ENCODE measurements around the gene GPC6. TPM values are rescaled to one million over a fixed set of nuclear protein-coding genes. Genes with fewer than 3 reads are reported as not detected.

GPC6 gene
- total and polyA plus RNA-seq, 9 of the 15 experiments (the other 6 are each of a cell fraction or from before 2014, with no cell fraction given): under 0.01 to 0.20 (median 0.01) TPM; not detected in 4

- TF ChIP-seq, protein P1, sequence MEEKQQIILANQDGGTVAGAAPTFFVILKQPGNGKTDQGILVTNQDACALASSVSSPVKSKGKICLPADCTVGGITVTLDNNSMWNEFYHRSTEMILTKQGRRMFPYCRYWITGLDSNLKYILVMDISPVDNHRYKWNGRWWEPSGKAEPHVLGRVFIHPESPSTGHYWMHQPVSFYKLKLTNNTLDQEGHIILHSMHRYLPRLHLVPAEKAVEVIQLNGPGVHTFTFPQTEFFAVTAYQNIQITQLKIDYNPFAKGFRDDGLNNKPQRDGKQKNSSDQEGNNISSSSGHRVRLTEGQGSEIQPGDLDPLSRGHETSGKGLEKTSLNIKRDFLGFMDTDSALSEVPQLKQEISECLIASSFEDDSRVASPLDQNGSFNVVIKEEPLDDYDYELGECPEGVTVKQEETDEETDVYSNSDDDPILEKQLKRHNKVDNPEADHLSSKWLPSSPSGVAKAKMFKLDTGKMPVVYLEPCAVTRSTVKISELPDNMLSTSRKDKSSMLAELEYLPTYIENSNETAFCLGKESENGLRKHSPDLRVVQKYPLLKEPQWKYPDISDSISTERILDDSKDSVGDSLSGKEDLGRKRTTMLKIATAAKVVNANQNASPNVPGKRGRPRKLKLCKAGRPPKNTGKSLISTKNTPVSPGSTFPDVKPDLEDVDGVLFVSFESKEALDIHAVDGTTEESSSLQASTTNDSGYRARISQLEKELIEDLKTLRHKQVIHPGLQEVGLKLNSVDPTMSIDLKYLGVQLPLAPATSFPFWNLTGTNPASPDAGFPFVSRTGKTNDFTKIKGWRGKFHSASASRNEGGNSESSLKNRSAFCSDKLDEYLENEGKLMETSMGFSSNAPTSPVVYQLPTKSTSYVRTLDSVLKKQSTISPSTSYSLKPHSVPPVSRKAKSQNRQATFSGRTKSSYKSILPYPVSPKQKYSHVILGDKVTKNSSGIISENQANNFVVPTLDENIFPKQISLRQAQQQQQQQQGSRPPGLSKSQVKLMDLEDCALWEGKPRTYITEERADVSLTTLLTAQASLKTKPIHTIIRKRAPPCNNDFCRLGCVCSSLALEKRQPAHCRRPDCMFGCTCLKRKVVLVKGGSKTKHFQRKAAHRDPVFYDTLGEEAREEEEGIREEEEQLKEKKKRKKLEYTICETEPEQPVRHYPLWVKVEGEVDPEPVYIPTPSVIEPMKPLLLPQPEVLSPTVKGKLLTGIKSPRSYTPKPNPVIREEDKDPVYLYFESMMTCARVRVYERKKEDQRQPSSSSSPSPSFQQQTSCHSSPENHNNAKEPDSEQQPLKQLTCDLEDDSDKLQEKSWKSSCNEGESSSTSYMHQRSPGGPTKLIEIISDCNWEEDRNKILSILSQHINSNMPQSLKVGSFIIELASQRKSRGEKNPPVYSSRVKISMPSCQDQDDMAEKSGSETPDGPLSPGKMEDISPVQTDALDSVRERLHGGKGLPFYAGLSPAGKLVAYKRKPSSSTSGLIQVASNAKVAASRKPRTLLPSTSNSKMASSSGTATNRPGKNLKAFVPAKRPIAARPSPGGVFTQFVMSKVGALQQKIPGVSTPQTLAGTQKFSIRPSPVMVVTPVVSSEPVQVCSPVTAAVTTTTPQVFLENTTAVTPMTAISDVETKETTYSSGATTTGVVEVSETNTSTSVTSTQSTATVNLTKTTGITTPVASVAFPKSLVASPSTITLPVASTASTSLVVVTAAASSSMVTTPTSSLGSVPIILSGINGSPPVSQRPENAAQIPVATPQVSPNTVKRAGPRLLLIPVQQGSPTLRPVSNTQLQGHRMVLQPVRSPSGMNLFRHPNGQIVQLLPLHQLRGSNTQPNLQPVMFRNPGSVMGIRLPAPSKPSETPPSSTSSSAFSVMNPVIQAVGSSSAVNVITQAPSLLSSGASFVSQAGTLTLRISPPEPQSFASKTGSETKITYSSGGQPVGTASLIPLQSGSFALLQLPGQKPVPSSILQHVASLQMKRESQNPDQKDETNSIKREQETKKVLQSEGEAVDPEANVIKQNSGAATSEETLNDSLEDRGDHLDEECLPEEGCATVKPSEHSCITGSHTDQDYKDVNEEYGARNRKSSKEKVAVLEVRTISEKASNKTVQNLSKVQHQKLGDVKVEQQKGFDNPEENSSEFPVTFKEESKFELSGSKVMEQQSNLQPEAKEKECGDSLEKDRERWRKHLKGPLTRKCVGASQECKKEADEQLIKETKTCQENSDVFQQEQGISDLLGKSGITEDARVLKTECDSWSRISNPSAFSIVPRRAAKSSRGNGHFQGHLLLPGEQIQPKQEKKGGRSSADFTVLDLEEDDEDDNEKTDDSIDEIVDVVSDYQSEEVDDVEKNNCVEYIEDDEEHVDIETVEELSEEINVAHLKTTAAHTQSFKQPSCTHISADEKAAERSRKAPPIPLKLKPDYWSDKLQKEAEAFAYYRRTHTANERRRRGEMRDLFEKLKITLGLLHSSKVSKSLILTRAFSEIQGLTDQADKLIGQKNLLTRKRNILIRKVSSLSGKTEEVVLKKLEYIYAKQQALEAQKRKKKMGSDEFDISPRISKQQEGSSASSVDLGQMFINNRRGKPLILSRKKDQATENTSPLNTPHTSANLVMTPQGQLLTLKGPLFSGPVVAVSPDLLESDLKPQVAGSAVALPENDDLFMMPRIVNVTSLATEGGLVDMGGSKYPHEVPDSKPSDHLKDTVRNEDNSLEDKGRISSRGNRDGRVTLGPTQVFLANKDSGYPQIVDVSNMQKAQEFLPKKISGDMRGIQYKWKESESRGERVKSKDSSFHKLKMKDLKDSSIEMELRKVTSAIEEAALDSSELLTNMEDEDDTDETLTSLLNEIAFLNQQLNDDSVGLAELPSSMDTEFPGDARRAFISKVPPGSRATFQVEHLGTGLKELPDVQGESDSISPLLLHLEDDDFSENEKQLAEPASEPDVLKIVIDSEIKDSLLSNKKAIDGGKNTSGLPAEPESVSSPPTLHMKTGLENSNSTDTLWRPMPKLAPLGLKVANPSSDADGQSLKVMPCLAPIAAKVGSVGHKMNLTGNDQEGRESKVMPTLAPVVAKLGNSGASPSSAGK (IDR thresholded peaks at IDR 0.05): no peak
- TF ChIP-seq HDAC1 (IDR thresholded peaks at IDR 0.05) (no peak), HEY1 (CRISPR knock-in tag; IDR thresholded peaks at IDR 0.05; ENCODE audit: borderline replicate concordance) (no peak), RBM25 (IDR thresholded peaks at IDR 0.05; ENCODE audit: low read depth, low read length, severe bottlenecking) (no peak), ZFP91 (CRISPR knock-in tag; IDR thresholded peaks at IDR 0.05) (no peak), RNF2 (IDR thresholded peaks at IDR 0.05) (no peak)
Observed at GRCh38 chr13:94387047-94387446, 1160.4 kb downstream of the GPC6 start (continued).
